H1 (cell line): Measurements from ENCODE around the gene TPM1. TPM values are rescaled to one million over a fixed set of nuclear protein-coding genes. Genes with fewer than 3 reads are reported as not detected.

Experiments
- CTCF ChIA-PET: fragments of 300-600 bp; sonication (Branson Sonifier 250); formaldehyde crosslinking; loops from one replicate; lab custom pipeline; 2021; ENCODE audit not compliant: partially characterized antibody; lab: Charles Lee
- POLR2A ChIA-PET: fragments of 300-600 bp; sonication (Branson Sonifier 250); formaldehyde crosslinking; loops from one replicate; lab custom pipeline; 2021; ENCODE audit warnings: inconsistent platforms; ENCODE audit not compliant: partially characterized antibody; lab: Charles Lee
- DNase-seq, 2 experiments: peaks; one replicate each; pipeline versions ENCODE4 v3.0.0 to v3.0.0-alpha.2; 2010 to 2022; ENCODE audit warnings: low spot score in 2 of 2, low read depth in 1 of 2, mixed read lengths in 1 of 2
- FAIRE-seq: peaks from 2 replicates; lab custom pipeline; 2011; peaks lifted over from hg19 to GRCh38; lab: Jason Lieb, UNC
- H2AFZ ChIP-seq: 2 replicates; pipeline ENCODE4 v1.8.1; 2012; ENCODE audit warnings: low read length, inconsistent platforms
- H2AK5ac ChIP-seq: 2 replicates; pipeline ENCODE4 v1.6.1; 2013; ENCODE audit warnings: low read depth, low read length
- H2BK120ac ChIP-seq: replicated peaks from 2 replicates; pipeline ENCODE3; 2013; ENCODE audit warnings: low read depth, low read length, inconsistent platforms
- H2BK12ac ChIP-seq: 2 replicates; pipeline ENCODE4 v1.6.1; 2013; ENCODE audit warnings: low read depth, low read length
- H2BK15ac ChIP-seq: 2 replicates; pipeline ENCODE4 v1.6.1; 2013; ENCODE audit warnings: low read length
- H2BK20ac ChIP-seq: 2 replicates; pipeline ENCODE4 v1.6.1; 2013; ENCODE audit warnings: low read length
- H2BK5ac ChIP-seq: 2 replicates; pipeline ENCODE4 v1.6.1; 2013; ENCODE audit warnings: low read depth, low read length
- H3K14ac ChIP-seq: 2 replicates; pipeline ENCODE4 v1.6.1; 2013; ENCODE audit warnings: inconsistent platforms; ENCODE audit not compliant: insufficient read length
- H3K18ac ChIP-seq: 2 replicates; pipeline ENCODE4 v1.6.1; 2013; ENCODE audit warnings: low read length; ENCODE audit errors: extremely low read depth
- H3K23ac ChIP-seq: 2 replicates; pipeline ENCODE4 v1.6.1; 2013; ENCODE audit warnings: inconsistent platforms; ENCODE audit not compliant: insufficient read length
- H3K23me2 ChIP-seq: 2 replicates; pipeline ENCODE4 v1.6.1; 2013; ENCODE audit warnings: low read depth, low read length
- H3K27ac ChIP-seq: 2 replicates; pipeline ENCODE4 v1.6.1; 2011; ENCODE audit warnings: low read depth, low read length, inconsistent platforms
- H3K27me3 ChIP-seq, 4 experiments: replicated peaks in 1 of 4; 1 replicate in 1 of 4; 2 replicates in 3 of 4; pipeline versions ENCODE4 v1.6.1 to v1.8.1; 2011 to 2013; ENCODE audit warnings: low read length in 3 of 4, mild to moderate bottlenecking in 3 of 4, inconsistent platforms in 2 of 4, mixed read lengths in 2 of 4, moderate library complexity in 1 of 4; ENCODE audit not compliant: control insufficient read depth in 3 of 4, insufficient read depth in 3 of 4; ENCODE audit errors: extremely low read depth in 1 of 4
- H3K36me3 ChIP-seq, 4 experiments: 2 replicates each; pipeline versions ENCODE4 v1.6.1 to v1.8.1; 2011 to 2013; ENCODE audit warnings: mild to moderate bottlenecking in 4 of 4, low read length in 3 of 4, moderate library complexity in 2 of 4, control low read depth in 1 of 4, inconsistent platforms in 1 of 4; ENCODE audit not compliant: insufficient read depth in 4 of 4, control insufficient read depth in 2 of 4
- H3K4ac ChIP-seq: replicated peaks from 2 replicates; pipeline ENCODE3; 2013; ENCODE audit warnings: low read length, low read depth, mixed read lengths, inconsistent platforms; ENCODE audit not compliant: insufficient read length
- H3K4me1 ChIP-seq, 4 experiments: replicated peaks in 1 of 4; 1 replicate in 1 of 4; 2 replicates in 3 of 4; pipeline versions ENCODE4 v1.6.1 to v1.8.1; 2011 to 2013; ENCODE audit warnings: low read length in 3 of 4, inconsistent platforms in 2 of 4, mixed read lengths in 1 of 4; ENCODE audit not compliant: insufficient read depth in 4 of 4, control insufficient read depth in 3 of 4
- H3K4me2 ChIP-seq, 2 experiments: 2 replicates each; pipeline versions ENCODE4 v1.6.1 to v1.8.1; 2011 to 2013; ENCODE audit warnings: low read depth in 2 of 2, low read length in 2 of 2, control low read depth in 1 of 2, inconsistent platforms in 1 of 2, mild to moderate bottlenecking in 1 of 2; ENCODE audit not compliant: insufficient read depth in 1 of 2
- H3K4me3 ChIP-seq, 4 experiments: fragments of 200-600, 300-600 bp in 1 of 4; sonication (generic), shearing (Covaris generic), sonication (Bioruptor Twin) in 1 of 4; 2 replicates each; pipeline versions ENCODE4 v1.5.1 to v1.8.1; 2011 to 2016; ENCODE audit warnings: low read length in 4 of 4, low read depth in 3 of 4, control low read depth in 2 of 4, inconsistent platforms in 2 of 4, mild to moderate bottlenecking in 2 of 4, mixed read lengths in 1 of 4, moderate library complexity in 1 of 4; ENCODE audit not compliant: insufficient read depth in 2 of 4; ENCODE audit errors: extremely low read depth in 1 of 4
- H3K56ac ChIP-seq: replicated peaks from 2 replicates; pipeline ENCODE3; 2013; ENCODE audit warnings: low read depth, mild to moderate bottlenecking, mixed read lengths, low read length, inconsistent platforms; ENCODE audit not compliant: insufficient read length
- H3K79me1 ChIP-seq: 2 replicates; pipeline ENCODE4 v1.6.1; 2013; ENCODE audit warnings: low read depth, low read length, control low read depth
- H3K79me2 ChIP-seq, 2 experiments: 2 replicates each; pipeline versions ENCODE4 v1.6.1 to v1.8.1; 2012 to 2013; ENCODE audit warnings: low read length in 2 of 2, mild to moderate bottlenecking in 2 of 2, inconsistent platforms in 1 of 2; ENCODE audit not compliant: insufficient read depth in 2 of 2, control insufficient read depth in 1 of 2
- H3K9ac ChIP-seq, 4 experiments: replicated peaks in 1 of 4; 1 replicate in 1 of 4; 2 replicates in 3 of 4; pipeline versions ENCODE4 v1.6.1 to v1.8.1; 2011 to 2013; ENCODE audit warnings: low read depth in 3 of 4, low read length in 3 of 4, control low read depth in 2 of 4, mild to moderate bottlenecking in 2 of 4, moderate library complexity in 2 of 4, inconsistent platforms in 1 of 4; ENCODE audit errors: extremely low read depth in 1 of 4
- H3K9me3 ChIP-seq, 2 experiments: 2 replicates each; pipeline versions ENCODE4 v1.6.1 to v1.8.1; 2012 to 2013; ENCODE audit warnings: mild to moderate bottlenecking in 2 of 2, moderate library complexity in 2 of 2, control low read depth in 1 of 2, inconsistent platforms in 1 of 2, low read depth in 1 of 2, low read length in 1 of 2, mixed read lengths in 1 of 2; ENCODE audit not compliant: insufficient read depth in 2 of 2
- H4K20me1 ChIP-seq, 2 experiments: replicated peaks in 1 of 2; 2 replicates each; pipeline versions ENCODE3 to v1.8.1; 2011 to 2013; ENCODE audit warnings: inconsistent platforms in 2 of 2, low read length in 2 of 2, mild to moderate bottlenecking in 1 of 2; ENCODE audit not compliant: insufficient read depth in 2 of 2, control insufficient read depth in 1 of 2
- H4K5ac ChIP-seq: 2 replicates; pipeline ENCODE4 v1.6.1; 2013; ENCODE audit warnings: low read length, low read depth, mixed read lengths, inconsistent platforms; ENCODE audit not compliant: insufficient read length
- H4K8ac ChIP-seq: 2 replicates; pipeline ENCODE4 v1.8.0; 2013; ENCODE audit warnings: mild to moderate bottlenecking, moderate library complexity, low read length, inconsistent platforms; ENCODE audit not compliant: insufficient read depth; ENCODE audit errors: extremely low read depth
- H4K91ac ChIP-seq: replicated peaks from 2 replicates; pipeline ENCODE3; 2013; ENCODE audit warnings: low read length, mixed read lengths, inconsistent platforms; ENCODE audit not compliant: insufficient read length
- ASH2L ChIP-seq: fragments of 200-600, 300-600 bp; sonication (generic); IDR thresholded peaks from one replicate; pipeline ENCODE4 v1.7.1; 2017; ENCODE audit warnings: low read length
- BCL11A ChIP-seq, 2 experiments: IDR thresholded peaks; one replicate each; pipeline ENCODE4 v1.6.1; 2011; ENCODE audit warnings: low read depth in 2 of 2, low read length in 2 of 2, mild to moderate bottlenecking in 2 of 2
- EGR1 ChIP-seq: IDR thresholded peaks from 2 replicates; pipeline ENCODE4 v1.6.1; 2011; ENCODE audit warnings: low read depth, low read length, borderline replicate concordance
- KDM5A ChIP-seq: fragments of 200-600 bp; IDR thresholded peaks from 2 replicates; pipeline ENCODE4 v1.7.1; 2012; ENCODE audit warnings: mild to moderate bottlenecking, low read length, inconsistent platforms, mixed read lengths
- RAD21 ChIP-seq, 2 experiments: IDR thresholded peaks in 1 of 2; conservative IDR thresholded peaks in 1 of 2; 2 replicates each; pipeline ENCODE4 v1.6.1; 2011; ENCODE audit warnings: low read depth in 2 of 2, low read length in 2 of 2, improper control_type of control experiment in 1 of 2, inconsistent platforms in 1 of 2, mild to moderate bottlenecking in 1 of 2, moderate library complexity in 1 of 2
- RNF2 ChIP-seq: fragments of 200-900, 300-1000 bp; sonication (generic); IDR thresholded peaks from 2 replicates; pipeline ENCODE4 v1.7.1; 2016; ENCODE audit warnings: borderline replicate concordance, low read depth, mild to moderate bottlenecking, antibody characterized with exemption, low read length; ENCODE audit not compliant: poor library complexity, severe bottlenecking; ENCODE audit errors: missing control alignments
- SIN3A ChIP-seq, 2 experiments: IDR thresholded peaks in 1 of 2; conservative IDR thresholded peaks in 1 of 2; 2 replicates each; pipeline ENCODE4 v1.6.1; 2011 to 2012; ENCODE audit warnings: low read length in 2 of 2, improper control_type of control experiment in 1 of 2, low read depth in 1 of 2, mild to moderate bottlenecking in 1 of 2
- TEAD4 ChIP-seq: IDR thresholded peaks from 2 replicates; pipeline ENCODE4 v1.6.1; 2012; ENCODE audit warnings: low read depth, low read length, inconsistent platforms, mixed read lengths
- WGBS, 2 experiments: shearing (Covaris generic) in 1 of 2; methylation state at CpG; one replicate each; pipeline versions ENCODE4 v1.1.6 to v1.1.7; 2013 to 2015; ENCODE audit warnings: low lambda C conversion rate in 2 of 2, mixed read lengths in 2 of 2, inconsistent platforms in 1 of 2, low coverage in 1 of 2, missing lambda C conversion rate in 1 of 2; ENCODE audit not compliant: insufficient replicate concordance in 2 of 2, insufficient coverage in 1 of 2, insufficient read length in 1 of 2; ENCODE audit errors: extremely low coverage in 1 of 2, missing lambda C conversion rate in 1 of 2; 5-methylcytosine and 5-hydroxymethylcytosine counted together
- polyA plus RNA-seq, 7 experiments: library from polyadenylated mRNA; depleted of rRNA in 3 of 7; stranded (reverse) in 5 of 7; unstranded in 2 of 7; fragments of >200 nt in 5 of 7; fragments of 200-250 nt in 2 of 7; gene quantifications; 1 replicate in 5 of 7; 2 replicates in 1 of 7; 4 replicates in 1 of 7; pipeline versions ENCODE4 v1.2.1 to v1.2.3, GENCODE V29; 2011 to 2013; ENCODE audit warnings: missing spikeins in 2 of 7, mixed read lengths in 2 of 7
- total RNA-seq: library from RNA; stranded (reverse); fragmentation: NEBNext Ultra II Directional; extraction: Animal tissue kit (Norgen Biotek cat#: 25700); gene quantifications from 2 replicates; pipeline ENCODE4 v1.2.1, GENCODE V29; 2021

Gene TPM1
- total and polyA plus RNA-seq, 2 of the 8 experiments (the other 6 are each of a cell fraction or from before 2014, with no cell fraction given) = 258 to 579 TPM

- no peak for FAIRE-seq
- Histone ChIP-seq H3K14ac (no peak overlapping the region), H2BK12ac (no peak overlapping the region), H3K23me2 (no peaks in the 10 kb centered on the region), H4K20me1 (no peaks in the 10 kb centered on the region), H3K27ac (no peak overlapping the region), H3K4me1 (0 out of 7 replicates have a peak, but pooled peaks cover 0 to 3% (median 0%) of the 10 kb centered on the region in 4 experiments), H3K79me1 (no peaks in the 10 kb centered on the region), H2BK5ac (no peak overlapping the region), H2AFZ (no peak overlapping the region), H2BK20ac (no peak overlapping the region), H3K4ac (no peak overlapping the region), H3K27me3 (no peaks in the 10 kb centered on the region), H3K56ac (no peak overlapping the region), H4K5ac (no peak overlapping the region), H2BK120ac (no peak overlapping the region), H3K18ac (no peak overlapping the region), H3K79me2 (no peaks in the 10 kb centered on the region), H2AK5ac (no peak overlapping the region), H4K91ac (no peak overlapping the region), H4K8ac (no peak overlapping the region), H3K9ac (no peak overlapping the region), H3K36me3 (no peaks in the 10 kb centered on the region), H3K9me3 (0 out of 4 replicates have a peak, but pooled peaks cover 0 to 2% of the 10 kb centered on the region in 2 experiments), H3K4me2 (no peak overlapping the region), H2BK15ac (no peak overlapping the region), H3K4me3 (no peak overlapping the region), H3K23ac (no peak overlapping the region)
- TF ChIP-seq EGR1 (no peak), RNF2 (no peak), ASH2L (no peak), RAD21 (IDR thresholded peaks at IDR 0.05 in 1 of 2, conservative IDR thresholded peaks at IDR 0.05 in 1 of 2; ENCODE audit: low read depth in 2 of 2, low read length in 2 of 2) (no peak), TEAD4 (no peak), SIN3A (conservative IDR thresholded peaks at IDR 0.05 in 1 of 2, IDR thresholded peaks at IDR 0.05 in 1 of 2; ENCODE audit: low read depth in 1 of 2, low read length in 2 of 2) (no peak), KDM5A (no peak), BCL11A (IDR thresholded peaks at IDR 0.05; ENCODE audit: low read depth in 2 of 2, low read length in 2 of 2) (no peak)
- ChIA-PET CTCF (interaction anchor here (0.6 to 2.5 kb wide), 4 partner anchors 15 to 424 kb away, joined by 3 to 9 read pairs (median 3); no protein-coding TSS in a partner anchor), POLR2A (interaction anchor here (1.9 kb wide), 1 partner anchor 25 kb away, joined by 4 read pairs; no protein-coding TSS in a partner anchor)
- WGBS, 2 experiments = 90% methylated on average over 2 of the region's 2 CpGs; no CpG with 5 or more reads in 1 of the 2 experiments
- peak in 1 of 2 experiments; percentile 14 for DNase-seq
Measured at GRCh38 chr15:63109498-63109897, 67.0 kb downstream of the TPM1 start.
